Kidney (tissue), 14 donors: ENCODE results near the gene CYTH4. TPM values are rescaled to one million over a fixed set of nuclear protein-coding genes. Genes with fewer than 3 reads are reported as not detected.

Experiments
- DNase-seq, 5 donors: peaks; one replicate each; pipeline ENCODE4 v3.0.0-alpha.2; 2013 to 2020
- FAIRE-seq: peaks from 2 replicates; lab custom pipeline; 2012; peaks lifted over from hg19 to GRCh38; lab: Jason Lieb, UNC
- H3K27ac ChIP-seq, 2 donors: one replicate each; pipeline ENCODE4 v1.7.0; 2013; ENCODE audit warnings: low read depth in 2 of 2, low read length in 2 of 2, inconsistent platforms in 1 of 2
- H3K27me3 ChIP-seq: one replicate; pipeline ENCODE4 v1.7.1; 2013; ENCODE audit warnings: low read length, inconsistent platforms; ENCODE audit not compliant: control insufficient read depth, insufficient read depth
- H3K36me3 ChIP-seq, 3 donors: one replicate each; pipeline versions ENCODE4 v1.7.0 to v1.7.1; 2013; ENCODE audit warnings: low read length in 3 of 3, control low read depth in 1 of 3, inconsistent platforms in 1 of 3; ENCODE audit not compliant: insufficient read depth in 3 of 3, control insufficient read depth in 2 of 3
- H3K4me1 ChIP-seq, 3 donors: one replicate each; pipeline versions ENCODE4 v1.7.0 to v1.7.1; 2013; ENCODE audit warnings: low read length in 3 of 3, inconsistent platforms in 1 of 3, low read depth in 1 of 3; ENCODE audit not compliant: control insufficient read depth in 2 of 3, insufficient read depth in 2 of 3
- H3K4me3 ChIP-seq, 3 donors: one replicate each; pipeline versions ENCODE4 v1.7.0 to v1.8.1; 2013; ENCODE audit warnings: low read length in 3 of 3, control low read depth in 1 of 3, inconsistent platforms in 1 of 3
- H3K9ac ChIP-seq, 3 donors: one replicate each; pipeline versions ENCODE4 v1.7.0 to v1.7.1; 2013; ENCODE audit warnings: low read length in 3 of 3, control low read depth in 1 of 3, inconsistent platforms in 1 of 3
- H3K9me3 ChIP-seq, 3 donors: one replicate each; pipeline versions ENCODE4 v1.7.0 to v1.7.1; 2013; ENCODE audit warnings: low read length in 3 of 3, control low read depth in 1 of 3, inconsistent platforms in 1 of 3; ENCODE audit not compliant: control insufficient read depth in 2 of 3, insufficient read depth in 1 of 3
- intact Hi-C: fragments of 100-400 bp; cut with DNase I; formaldehyde crosslinking; loops from one replicate; pipeline ENCODE4 v1.11.1; 2022
- polyA plus RNA-seq: library from polyadenylated mRNA; stranded (reverse); fragments of 350-450 nt; fragmentation: Illumina TruSeq; extraction: RNeasy Lipid Tissue Mini Kit (QIAGEN cat#74804); gene quantifications from one replicate; pipeline ENCODE4 v1.2.3, GENCODE V29; 2014; ENCODE audit warnings: low read depth, low replicate concordance; ENCODE audit not compliant: insufficient read depth
- total RNA-seq: library from RNA; stranded (reverse); fragmentation: NEBNext Ultra II Directional; extraction: Animal tissue kit (Norgen Biotek cat#: 25700); gene quantifications from one replicate; pipeline ENCODE4 v1.2.1, GENCODE V29; 2021
- TF ChIP-seq, protein P1 (sequence below): IDR thresholded peaks from 3 replicates; pipeline ENCODE4 v1.5.1; 2012; ENCODE audit warnings: mild to moderate bottlenecking, moderate library complexity, borderline replicate concordance; ENCODE audit not compliant: insufficient read depth; ENCODE audit errors: extremely low read depth
- donor health status: control.
- donor health status: control.
- donor health status: control.
- donor health status: control.
- donor health status: control.
- donor health status: DM: yes; HTN: yes; CAD: no.
- donor health status: Normal renal cell carcinoma (clear cell type).

CYTH4 gene
- total and polyA plus RNA-seq, 2 donors from 2014 or later = 1.9 to 30.2 TPM

DNA sequence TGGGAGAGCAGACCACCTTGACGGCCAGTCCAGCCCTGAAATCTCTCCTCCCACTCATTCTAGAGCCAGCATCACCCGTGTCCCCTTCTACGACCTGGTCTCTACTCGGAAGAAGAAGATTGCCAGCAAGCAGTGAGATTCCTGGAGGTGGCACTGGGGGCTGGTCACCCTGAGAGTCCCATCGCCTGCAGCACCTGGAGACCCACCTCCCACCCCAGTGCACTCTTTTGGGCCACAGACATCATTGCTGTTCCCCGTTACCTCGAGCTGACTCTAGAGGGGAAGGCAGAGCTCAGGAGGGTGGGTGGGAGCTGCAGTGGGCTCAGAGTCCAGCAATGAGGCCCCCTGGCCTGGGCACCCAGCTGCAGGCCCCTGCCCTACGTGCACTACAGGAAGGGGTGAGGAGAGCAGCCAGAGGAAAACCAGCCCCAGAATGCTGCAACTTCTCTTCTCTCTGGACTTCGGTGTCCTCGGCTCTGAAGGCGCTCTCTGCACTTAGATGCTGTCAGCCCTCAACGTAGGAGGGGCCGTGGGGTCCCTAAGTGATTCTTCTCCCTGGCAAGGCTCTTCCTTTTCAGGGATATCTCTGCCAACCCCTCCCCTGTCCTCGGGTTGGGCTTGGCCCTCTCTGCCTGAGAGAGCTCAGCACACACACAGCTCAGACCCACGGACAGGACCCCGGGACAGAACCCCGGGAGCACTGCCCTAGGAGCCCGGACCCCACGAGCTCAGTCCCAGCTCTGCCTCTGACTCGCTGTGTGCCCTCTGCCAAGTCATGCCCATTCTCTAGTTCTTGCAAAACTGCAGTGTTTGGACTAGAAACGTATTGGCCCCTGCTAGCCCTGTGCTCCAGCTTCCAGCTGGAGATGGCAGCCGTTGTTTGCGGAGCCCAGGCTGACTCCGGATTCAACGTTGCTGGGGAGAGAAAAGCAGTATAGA is 31.3 kb downstream of the CYTH4 start:
- intact Hi-C loops = no loop called here
- TF ChIP-seq, protein P1, sequence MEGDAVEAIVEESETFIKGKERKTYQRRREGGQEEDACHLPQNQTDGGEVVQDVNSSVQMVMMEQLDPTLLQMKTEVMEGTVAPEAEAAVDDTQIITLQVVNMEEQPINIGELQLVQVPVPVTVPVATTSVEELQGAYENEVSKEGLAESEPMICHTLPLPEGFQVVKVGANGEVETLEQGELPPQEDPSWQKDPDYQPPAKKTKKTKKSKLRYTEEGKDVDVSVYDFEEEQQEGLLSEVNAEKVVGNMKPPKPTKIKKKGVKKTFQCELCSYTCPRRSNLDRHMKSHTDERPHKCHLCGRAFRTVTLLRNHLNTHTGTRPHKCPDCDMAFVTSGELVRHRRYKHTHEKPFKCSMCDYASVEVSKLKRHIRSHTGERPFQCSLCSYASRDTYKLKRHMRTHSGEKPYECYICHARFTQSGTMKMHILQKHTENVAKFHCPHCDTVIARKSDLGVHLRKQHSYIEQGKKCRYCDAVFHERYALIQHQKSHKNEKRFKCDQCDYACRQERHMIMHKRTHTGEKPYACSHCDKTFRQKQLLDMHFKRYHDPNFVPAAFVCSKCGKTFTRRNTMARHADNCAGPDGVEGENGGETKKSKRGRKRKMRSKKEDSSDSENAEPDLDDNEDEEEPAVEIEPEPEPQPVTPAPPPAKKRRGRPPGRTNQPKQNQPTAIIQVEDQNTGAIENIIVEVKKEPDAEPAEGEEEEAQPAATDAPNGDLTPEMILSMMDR = no peak
- H3K9me3 ChIP-seq = no peaks in the 10 kb centered on the region
- no peak overlapping the region for H3K4me3 ChIP-seq
- no peak overlapping the region for H3K9ac ChIP-seq
- H3K27me3 ChIP-seq = no peaks in the 10 kb centered on the region
- H3K27ac ChIP-seq = no peak overlapping the region
- FAIRE-seq (no peak), DNase-seq (no peak)
- peaks cover 0 to 14% (median 0%) of the 10 kb centered on the region in 3 donors for H3K4me1 ChIP-seq
- peaks cover 0 to under 1% (median 0%) of the 10 kb centered on the region in 3 donors for H3K36me3 ChIP-seq

GRCh38 chr22:37314315-37315074 is 32.2 kb downstream of the CYTH4 start:
- Histone ChIP-seq H3K36me3 (no peaks in the 10 kb centered on the region), H3K4me3 (no peak overlapping the region), H3K4me1 (peaks cover 0 to 7% (median 0%) of the 10 kb centered on the region in 3 donors), H3K27ac (no peak overlapping the region), H3K9me3 (no peaks in the 10 kb centered on the region), H3K27me3 (no peaks in the 10 kb centered on the region), H3K9ac (no peak overlapping the region)
- FAIRE-seq (no peak), DNase-seq (no peak)
- intact Hi-C loops = loop anchor here (5.0 kb wide), 1 partner anchor 148 kb away; no protein-coding TSS in a partner anchor
- TF ChIP-seq, protein P1 = no peak

DNA sequence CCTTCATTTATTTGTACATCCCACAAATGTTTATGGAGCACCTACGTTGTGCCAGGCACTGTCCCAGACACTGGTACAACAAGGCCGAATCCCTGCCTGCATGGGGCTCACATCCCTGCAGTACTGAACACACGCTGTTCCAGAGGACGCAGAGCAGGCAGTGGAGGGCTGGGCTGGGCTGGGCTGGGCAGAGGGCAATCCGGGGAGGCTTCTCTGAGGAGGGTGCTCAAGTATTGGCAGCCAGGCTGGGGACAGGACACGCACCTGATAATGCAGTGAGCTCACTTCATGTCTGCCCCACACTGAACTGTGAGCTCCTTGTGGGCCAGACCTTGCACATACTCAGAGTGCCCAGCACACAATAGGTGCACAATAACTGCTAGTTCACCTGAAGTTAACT is 34.1 kb downstream of the CYTH4 start:
- no peak overlapping the region for H3K9ac ChIP-seq
- no peak for FAIRE-seq
- no peak overlapping the region for H3K4me3 ChIP-seq
- H3K27me3 ChIP-seq = no peaks in the 10 kb centered on the region
- DNase-seq = no peak
- intact Hi-C loops = loop anchor here (5.0 kb wide), 1 partner anchor 146 kb away; no protein-coding TSS in a partner anchor
- no peaks in the 10 kb centered on the region for H3K36me3 ChIP-seq
- H3K9me3 ChIP-seq = no peaks in the 10 kb centered on the region
- H3K4me1 ChIP-seq = no peaks in the 10 kb centered on the region
- no peak overlapping the region for H3K27ac ChIP-seq
- TF ChIP-seq, protein P1 = no peak
